Measurements from ENCODE around the gene SCYGR8.
"Not testable (repeated sequence)": the region's sequence is repeated elsewhere in the genome, so short reads cannot be mapped to it uniquely, and the experiment has no call there.

The SCYGR8 gene

GRCh38 chr2:227745594-227745993, at the start of gene SCYGR8:
TSS of gene SCYGR8 (plus strand) at chr2:227745894. CDS start at chr2:227745894, 0 bp downstream.
- H3K27me3 Mint-ChIP-seq, result peaks cover 4% of the 10 kb centered on the region
- no peak within 1 kb of the TSS for H3K4me3 Mint-ChIP-seq
- no peaks in the 10 kb centered on the region for H3K4me1 Mint-ChIP-seq (ENCODE audit: low read depth)
- H3K9me3 Mint-ChIP-seq (ENCODE audit: low read depth), result no peaks in the 10 kb centered on the region
- no peak within 1 kb of the TSS for H3K27ac Mint-ChIP-seq
- no peaks in the 10 kb centered on the region for H3K36me3 Mint-ChIP-seq

- H3K27ac Mint-ChIP-seq, result no peak overlapping the region
- no peaks in the 10 kb centered on the region for H3K4me1 Mint-ChIP-seq (ENCODE audit: low read depth)
- no peak overlapping the region for H3K4me3 Mint-ChIP-seq
- no peaks in the 10 kb centered on the region for H3K36me3 Mint-ChIP-seq
- peaks cover 3% of the 10 kb centered on the region for H3K9me3 Mint-ChIP-seq (ENCODE audit: low read depth)
- peaks cover 9% of the 10 kb centered on the region for H3K27me3 Mint-ChIP-seq
Observed at GRCh38 chr2:227696990-227697679, 48.6 kb upstream of the SCYGR8 start.

- Mint-ChIP-seq H3K4me3 (no peak overlapping the region), H3K9me3 (ENCODE audit: low read depth) (peaks cover 3% of the 10 kb centered on the region), H3K36me3 (no peaks in the 10 kb centered on the region), H3K27ac (no peak overlapping the region), H3K27me3 (peaks cover 11% of the 10 kb centered on the region), H3K4me1 (ENCODE audit: low read depth) (no peaks in the 10 kb centered on the region)
Observed at GRCh38 chr2:227701556-227701955, 44.1 kb upstream of the SCYGR8 start.

GRCh38 chr2:227703280-227703732, 42.4 kb upstream of the SCYGR8 start:
- Mint-ChIP-seq H3K4me1 (ENCODE audit: low read depth) (no peaks in the 10 kb centered on the region), H3K36me3 (no peaks in the 10 kb centered on the region), H3K27ac (no peak overlapping the region), H3K4me3 (no peak overlapping the region), H3K9me3 (ENCODE audit: low read depth) (peaks cover 3% of the 10 kb centered on the region), H3K27me3 (peaks cover 11% of the 10 kb centered on the region)

- H3K9me3 Mint-ChIP-seq (ENCODE audit: low read depth), result peaks cover 3% of the 10 kb centered on the region
- no peak overlapping the region for H3K27ac Mint-ChIP-seq
- no peak overlapping the region for H3K4me3 Mint-ChIP-seq
- no peaks in the 10 kb centered on the region for H3K36me3 Mint-ChIP-seq
- peaks cover 12% of the 10 kb centered on the region for H3K27me3 Mint-ChIP-seq
- H3K4me1 Mint-ChIP-seq (ENCODE audit: low read depth), result no peaks in the 10 kb centered on the region
Observed at GRCh38 chr2:227703961-227704360, 41.7 kb upstream of the SCYGR8 start.

- Mint-ChIP-seq H3K27ac (no peak overlapping the region), H3K9me3 (ENCODE audit: low read depth) (no peaks in the 10 kb centered on the region), H3K4me1 (ENCODE audit: low read depth) (no peaks in the 10 kb centered on the region), H3K36me3 (no peaks in the 10 kb centered on the region), H3K27me3 (peaks cover 5% of the 10 kb centered on the region), H3K4me3 (no peak overlapping the region)
Observed at GRCh38 chr2:227706859-227707258, 38.8 kb upstream of the SCYGR8 start.

GRCh38 chr2:227707390-227707789, 38.3 kb upstream of the SCYGR8 start:
- no peaks in the 10 kb centered on the region for H3K36me3 Mint-ChIP-seq
- H3K4me1 Mint-ChIP-seq (ENCODE audit: low read depth), result no peaks in the 10 kb centered on the region
- peaks cover 3% of the 10 kb centered on the region for H3K27me3 Mint-ChIP-seq
- no peak overlapping the region for H3K27ac Mint-ChIP-seq
- no peak overlapping the region for H3K4me3 Mint-ChIP-seq
- H3K9me3 Mint-ChIP-seq (ENCODE audit: low read depth), result no peaks in the 10 kb centered on the region

- Mint-ChIP-seq H3K9me3 (ENCODE audit: low read depth) (no peaks in the 10 kb centered on the region), H3K4me3 (no peak overlapping the region), H3K27me3 (peaks cover 3% of the 10 kb centered on the region), H3K36me3 (no peaks in the 10 kb centered on the region), H3K4me1 (ENCODE audit: low read depth) (no peaks in the 10 kb centered on the region), H3K27ac (no peak overlapping the region)
Observed at GRCh38 chr2:227710986-227711385, 34.7 kb upstream of the SCYGR8 start.

- Mint-ChIP-seq H3K27me3 (peaks cover 5% of the 10 kb centered on the region), H3K9me3 (ENCODE audit: low read depth) (no peaks in the 10 kb centered on the region), H3K4me1 (ENCODE audit: low read depth) (peaks cover 3% of the 10 kb centered on the region), H3K36me3 (no peaks in the 10 kb centered on the region), H3K27ac (no peak overlapping the region), H3K4me3 (no peak overlapping the region)
Observed at GRCh38 chr2:227713291-227713690, 32.4 kb upstream of the SCYGR8 start.

GRCh38 chr2:227716501-227716900, 29.2 kb upstream of the SCYGR8 start:
- no peak overlapping the region for H3K27ac Mint-ChIP-seq
- H3K4me3 Mint-ChIP-seq, result no peak overlapping the region
- H3K36me3 Mint-ChIP-seq, result no peaks in the 10 kb centered on the region
- H3K9me3 Mint-ChIP-seq (ENCODE audit: low read depth), result no peaks in the 10 kb centered on the region
- peaks cover 8% of the 10 kb centered on the region for H3K27me3 Mint-ChIP-seq
- H3K4me1 Mint-ChIP-seq (ENCODE audit: low read depth), result peaks cover 3% of the 10 kb centered on the region

GRCh38 chr2:227717687-227718567, 27.8 kb upstream of the SCYGR8 start, which contains the start of gene SLC19A3:
TSS of gene SLC19A3 (minus strand) at chr2:227718028. CDS start at chr2:227702318, 15,710 bp downstream.
- Mint-ChIP-seq H3K9me3 (ENCODE audit: low read depth) (no peaks in the 10 kb centered on the region), H3K4me3 (no peak within 1 kb of the TSS), H3K27ac (no peak within 1 kb of the TSS), H3K4me1 (ENCODE audit: low read depth) (peaks cover 3% of the 10 kb centered on the region), H3K36me3 (no peaks in the 10 kb centered on the region), H3K27me3 (peaks cover 13% of the 10 kb centered on the region)

- no peak overlapping the region for H3K27ac Mint-ChIP-seq
- H3K4me1 Mint-ChIP-seq (ENCODE audit: low read depth), result peaks cover 3% of the 10 kb centered on the region
- H3K9me3 Mint-ChIP-seq (ENCODE audit: low read depth), result no peaks in the 10 kb centered on the region
- peaks cover 16% of the 10 kb centered on the region for H3K27me3 Mint-ChIP-seq
- no peaks in the 10 kb centered on the region for H3K36me3 Mint-ChIP-seq
- H3K4me3 Mint-ChIP-seq, result no peak overlapping the region
Observed at GRCh38 chr2:227719641-227720040, 26.1 kb upstream of the SCYGR8 start.

- Mint-ChIP-seq H3K9me3 (ENCODE audit: low read depth) (no peaks in the 10 kb centered on the region), H3K27me3 (peaks cover 14% of the 10 kb centered on the region), H3K27ac (no peak overlapping the region), H3K36me3 (no peaks in the 10 kb centered on the region), H3K4me1 (ENCODE audit: low read depth) (peaks cover 3% of the 10 kb centered on the region), H3K4me3 (no peak overlapping the region)
Observed at GRCh38 chr2:227720680-227721079, 25.0 kb upstream of the SCYGR8 start.

- H3K9me3 Mint-ChIP-seq (ENCODE audit: low read depth), result not testable (repeated sequence)
- H3K27me3 Mint-ChIP-seq, result peaks cover 19% of the 10 kb centered on the region
Observed at GRCh38 chr2:227722821-227723220, 22.9 kb upstream of the SCYGR8 start.

GRCh38 chr2:227724394-227725039, 21.2 kb upstream of the SCYGR8 start, which contains the start of gene SCYGR6:
TSS of gene SCYGR6 (minus strand) at chr2:227724757. CDS start at chr2:227724757, 0 bp downstream.
- H3K27me3 Mint-ChIP-seq, result peaks cover 16% of the 10 kb centered on the region
- H3K4me1 Mint-ChIP-seq (ENCODE audit: low read depth), result no peaks in the 10 kb centered on the region
- H3K27ac Mint-ChIP-seq, result no peak within 1 kb of the TSS
- no peaks in the 10 kb centered on the region for H3K9me3 Mint-ChIP-seq (ENCODE audit: low read depth)
- no peak within 1 kb of the TSS for H3K4me3 Mint-ChIP-seq
- no peaks in the 10 kb centered on the region for H3K36me3 Mint-ChIP-seq

More at GRCh38 chr2:227722821-227723220, 22.9 kb upstream of the SCYGR8 start:
- H3K27ac Mint-ChIP-seq; H3K4me1 Mint-ChIP-seq (ENCODE audit: low read depth); H3K4me3 Mint-ChIP-seq; H3K36me3 Mint-ChIP-seq: not testable (repeated sequence)
